KBM-7 (cell line): Measurements from ENCODE around the gene MDFI.
A peak's percentile ranks its signal among the peaks of the same experiment; 100 is the strongest.

Source experiments
- DNase-seq: peaks from one replicate; pipeline ENCODE4 v3.0.0-alpha.2; 2015
- in situ Hi-C: fragments of 300-500 bp; cut with MboI; formaldehyde crosslinking; loops from 2 replicates; pipeline ENCODE4 v1.14.3; 2020; ENCODE audit warnings: low sequenced_read_pairs, low pct_unique_long_range_greater_than_20kb, mixed read lengths

Gene MDFI, protein sequence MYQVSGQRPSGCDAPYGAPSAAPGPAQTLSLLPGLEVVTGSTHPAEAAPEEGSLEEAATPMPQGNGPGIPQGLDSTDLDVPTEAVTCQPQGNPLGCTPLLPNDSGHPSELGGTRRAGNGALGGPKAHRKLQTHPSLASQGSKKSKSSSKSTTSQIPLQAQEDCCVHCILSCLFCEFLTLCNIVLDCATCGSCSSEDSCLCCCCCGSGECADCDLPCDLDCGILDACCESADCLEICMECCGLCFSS

DNA sequence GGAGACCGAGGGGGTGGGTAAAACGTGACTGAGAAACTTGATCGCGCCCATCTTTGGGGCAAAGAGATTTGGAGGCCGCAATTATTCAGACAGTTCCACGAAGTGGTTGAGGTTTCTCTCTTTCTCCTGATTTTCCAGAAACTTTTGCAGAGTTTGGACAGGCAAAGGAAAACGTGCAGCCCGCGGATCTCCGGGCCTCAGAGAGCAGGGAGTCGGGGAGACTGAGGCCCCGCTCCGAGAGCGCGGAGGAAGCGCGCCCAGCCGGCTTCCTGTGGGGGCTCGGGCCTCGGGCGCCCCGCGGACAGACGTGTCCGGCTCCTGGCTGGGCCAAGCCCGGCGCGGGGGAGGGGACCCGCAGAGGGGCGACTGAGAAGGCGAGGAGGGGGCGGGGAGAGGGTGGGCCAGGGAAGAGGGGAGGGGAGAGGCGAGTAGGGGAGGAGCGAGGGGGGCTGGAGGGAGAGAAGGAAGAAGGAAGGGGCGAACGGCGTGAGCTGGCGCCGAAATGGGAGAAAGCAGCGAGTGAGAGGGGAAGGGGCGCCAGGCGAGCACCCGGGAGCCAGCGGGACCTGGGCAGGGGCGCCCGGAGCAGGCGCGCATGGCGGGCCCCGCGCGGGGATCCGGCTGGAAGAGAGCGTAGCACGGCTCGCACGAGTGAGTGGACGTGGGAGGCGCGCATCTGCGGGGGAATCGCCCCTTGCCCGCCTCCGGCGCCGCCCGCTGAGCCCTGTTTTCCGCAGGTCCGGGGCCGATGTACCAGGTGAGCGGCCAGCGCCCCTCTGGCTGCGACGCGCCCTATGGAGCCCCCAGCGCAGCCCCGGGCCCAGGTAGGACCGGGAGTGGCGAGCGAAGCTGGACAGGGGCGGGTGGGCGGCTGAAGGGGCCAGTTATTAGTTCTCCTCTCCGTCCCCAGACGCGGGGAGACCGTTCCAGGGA lies at the start of gene MDFI:
Gene MDFI (plus strand): TSS at position 467 of the 933 bp plus-strand sequence. CDS start 282 bp downstream, at position 749.
- peak; percentile 39 for DNase-seq
- in situ Hi-C loops: no loop called here

DNA sequence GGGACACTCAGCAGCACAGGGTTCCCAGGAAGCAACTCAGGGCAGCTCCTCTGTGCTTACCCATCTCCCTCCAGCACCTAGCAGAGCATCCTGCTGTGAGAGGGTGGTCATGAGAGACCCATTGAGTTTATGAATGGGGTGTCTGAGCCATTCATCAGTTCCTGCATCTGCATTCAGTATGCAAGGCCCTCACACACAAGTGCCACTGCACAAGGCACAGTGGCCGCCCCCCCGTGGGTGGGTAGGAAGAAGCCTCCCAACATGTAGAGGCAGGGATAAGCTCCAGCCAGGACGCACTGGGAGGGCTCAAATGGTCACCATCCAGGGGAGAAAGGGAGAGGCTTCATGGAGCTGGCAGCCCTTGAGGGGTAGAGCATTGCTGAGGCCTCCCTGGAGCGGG lies 49.0 kb upstream of the MDFI start:
- no peak for DNase-seq
- in situ Hi-C loops: no loop called here

DNA sequence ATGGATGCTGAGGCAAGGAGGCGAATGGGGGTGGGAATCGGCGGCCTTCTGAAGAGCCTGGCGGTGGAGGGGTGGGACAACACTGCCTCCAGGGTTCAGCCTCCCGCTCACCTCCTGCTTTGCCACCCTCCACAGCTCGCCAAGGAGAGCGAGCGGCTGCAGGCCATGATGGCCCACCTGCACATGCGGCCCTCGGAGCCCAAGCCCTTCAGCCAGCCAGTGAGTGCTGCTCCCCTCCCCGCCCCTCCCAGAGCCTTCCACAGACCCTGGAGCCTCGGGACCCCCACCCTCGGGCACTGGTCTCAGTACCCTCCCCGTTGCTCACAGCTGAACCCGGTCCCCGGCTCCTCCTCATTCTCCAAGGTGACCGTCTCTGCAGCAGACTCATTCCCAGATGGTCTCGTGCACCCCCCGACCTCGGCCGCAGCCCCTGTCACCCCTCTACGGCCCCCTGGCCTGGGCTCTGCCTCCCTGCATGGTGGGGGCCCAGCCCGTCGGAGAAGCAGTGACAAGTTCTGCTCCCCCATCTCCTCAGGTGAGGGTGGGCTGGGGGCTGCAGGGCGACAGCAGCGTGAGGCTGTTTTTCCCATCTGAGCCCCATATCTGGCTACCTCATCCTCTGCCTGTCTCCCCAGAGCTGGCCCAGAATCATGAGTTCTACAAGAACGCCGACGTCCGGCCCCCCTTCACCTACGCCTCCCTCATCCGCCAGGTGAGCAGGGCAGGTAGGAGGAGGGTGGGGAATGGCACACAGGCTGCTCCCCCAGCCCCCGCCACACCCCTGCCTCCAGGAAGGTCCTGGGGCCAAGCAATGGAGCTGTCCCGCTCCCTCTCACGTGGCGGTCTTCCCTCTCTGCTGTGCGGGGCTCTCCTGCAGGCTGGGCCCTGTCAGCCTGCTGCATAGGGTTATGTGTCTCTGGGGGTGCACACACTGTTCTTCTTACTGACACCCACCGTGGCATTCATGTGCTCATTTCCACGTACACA lies 48.3 kb upstream of the MDFI start:
- in situ Hi-C loops: loop anchor here (10.0 kb wide), 1 partner anchor 215 kb away; no protein-coding TSS in a partner anchor

DNA sequence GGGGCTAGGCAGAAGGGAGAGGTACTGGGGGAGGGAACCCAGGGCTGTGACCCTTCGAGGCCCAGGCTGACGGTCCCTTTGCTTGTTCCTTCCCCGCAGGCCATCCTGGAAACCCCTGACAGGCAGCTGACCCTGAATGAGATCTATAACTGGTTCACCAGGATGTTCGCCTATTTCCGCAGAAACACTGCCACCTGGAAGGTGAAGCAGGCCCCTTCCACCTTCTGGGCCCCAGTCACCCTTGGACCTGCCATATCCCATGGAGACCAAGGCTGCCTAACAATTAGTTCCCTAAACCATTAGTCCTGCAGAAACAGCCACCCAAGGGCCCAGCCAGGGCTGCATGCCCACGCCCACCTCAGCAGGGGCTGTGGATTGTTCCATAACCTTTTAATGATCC lies 47.1 kb upstream of the MDFI start:
- in situ Hi-C loops: loop anchor here (10.0 kb wide), 1 partner anchor 216 kb away; no protein-coding TSS in a partner anchor
- no peak for DNase-seq

More for the DNA sequence above, 48.3 kb upstream of the MDFI start:
- DNase-seq: no peak

DNA sequence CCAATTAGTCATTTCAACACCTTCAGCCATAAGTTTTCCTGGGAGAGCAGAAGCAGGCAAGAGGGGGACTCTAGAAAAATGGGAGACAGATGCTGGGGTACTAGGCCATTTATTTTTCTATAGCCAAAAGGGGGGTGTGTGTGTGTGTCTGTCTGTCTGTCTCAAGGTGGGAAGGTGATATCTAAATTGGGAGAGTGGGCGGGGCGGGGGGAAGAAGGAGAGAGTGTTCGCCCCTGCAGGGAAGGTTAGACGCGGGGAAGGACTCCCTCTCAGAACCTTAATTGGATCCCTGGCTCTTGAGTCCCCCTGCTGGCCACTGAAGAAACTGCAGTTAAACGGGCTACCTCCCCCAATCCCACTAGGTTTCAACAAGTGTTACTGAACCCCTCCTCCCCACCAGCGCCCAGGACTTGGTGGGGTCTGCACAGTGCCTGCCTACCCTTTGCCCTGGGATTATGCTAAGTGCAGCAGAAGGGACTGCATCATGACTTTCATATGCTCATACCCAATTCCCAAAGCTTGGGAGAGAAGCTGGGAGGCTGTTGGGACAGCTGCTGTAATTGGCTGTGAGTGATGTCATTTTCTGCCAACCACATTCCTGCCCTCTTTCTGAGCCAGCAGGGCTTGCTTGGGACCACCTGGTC lies 46.3 kb upstream of the MDFI start:
- in situ Hi-C loops: loop anchor here (10.0 kb wide), 1 partner anchor 217 kb away; no protein-coding TSS in a partner anchor
- peak; percentile 88 for DNase-seq

DNA sequence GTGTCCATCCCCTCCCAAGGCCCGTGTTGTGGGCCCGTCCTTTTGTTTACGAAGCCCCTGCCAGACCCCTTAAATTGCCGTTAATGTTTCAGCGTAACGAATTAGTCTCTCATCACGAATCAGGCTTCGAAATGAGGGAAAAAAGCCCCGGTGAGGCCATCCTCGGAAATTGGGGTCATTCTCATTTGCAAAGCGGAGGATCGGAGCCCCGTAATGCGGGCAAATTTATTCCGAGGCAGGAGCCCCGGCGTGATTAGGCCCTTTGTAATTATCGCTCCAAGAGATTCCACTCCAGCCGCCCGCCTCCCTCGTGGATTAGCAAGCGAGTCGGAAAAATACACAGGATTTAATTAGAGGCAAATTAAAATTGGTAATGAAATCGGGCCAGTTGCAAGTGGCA lies 44.9 kb upstream of the MDFI start:
- in situ Hi-C loops: loop anchor here (10.0 kb wide), 1 partner anchor 219 kb away; no protein-coding TSS in a partner anchor

DNA sequence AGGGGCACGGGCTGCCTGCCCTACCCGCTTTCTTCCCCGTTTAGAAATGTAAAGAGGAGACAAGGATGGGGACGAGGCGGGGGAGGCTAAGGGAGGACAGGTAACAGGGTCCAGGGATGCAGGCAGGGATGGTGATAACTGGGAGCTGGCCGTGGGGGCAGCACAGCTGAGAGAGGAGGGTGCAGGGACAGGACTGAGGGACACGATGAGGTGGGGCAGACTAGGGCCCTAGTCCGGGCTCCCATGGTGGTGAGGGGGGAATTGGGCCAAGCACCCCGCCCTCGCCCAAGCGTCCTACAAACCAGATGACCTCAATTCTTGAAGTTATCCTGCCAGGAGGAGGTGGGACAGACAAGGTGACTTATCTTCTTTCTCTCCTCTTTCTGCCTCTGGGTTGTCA lies 44.4 kb upstream of the MDFI start:
- DNase-seq: no peak
- in situ Hi-C loops: loop anchor here (10.0 kb wide), 1 partner anchor 219 kb away; no protein-coding TSS in a partner anchor

More for the DNA sequence above, 44.9 kb upstream of the MDFI start:
- DNase-seq: no peak

DNA sequence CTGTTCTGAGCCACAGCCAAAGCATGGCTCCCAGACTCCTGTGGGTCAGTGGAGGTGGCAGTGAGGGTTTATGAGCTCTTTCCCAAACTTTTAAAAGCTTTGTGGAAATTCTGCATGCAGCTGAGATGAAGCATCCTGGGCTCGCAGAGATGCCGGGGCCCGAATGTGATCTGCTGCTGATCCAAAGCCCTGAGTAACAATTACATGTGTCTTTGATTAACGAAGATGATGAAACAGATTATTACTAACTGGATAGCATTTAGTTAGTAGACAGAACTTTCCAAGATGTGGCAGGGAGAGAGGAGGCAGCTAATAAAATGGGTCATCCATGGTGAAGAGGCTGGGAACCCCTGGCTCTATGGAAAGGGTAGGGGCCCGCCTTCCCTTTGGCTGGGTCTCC lies 43.9 kb upstream of the MDFI start:
- DNase-seq: no peak
- in situ Hi-C loops: loop anchor here (10.0 kb wide), 1 partner anchor 220 kb away; no protein-coding TSS in a partner anchor

DNA sequence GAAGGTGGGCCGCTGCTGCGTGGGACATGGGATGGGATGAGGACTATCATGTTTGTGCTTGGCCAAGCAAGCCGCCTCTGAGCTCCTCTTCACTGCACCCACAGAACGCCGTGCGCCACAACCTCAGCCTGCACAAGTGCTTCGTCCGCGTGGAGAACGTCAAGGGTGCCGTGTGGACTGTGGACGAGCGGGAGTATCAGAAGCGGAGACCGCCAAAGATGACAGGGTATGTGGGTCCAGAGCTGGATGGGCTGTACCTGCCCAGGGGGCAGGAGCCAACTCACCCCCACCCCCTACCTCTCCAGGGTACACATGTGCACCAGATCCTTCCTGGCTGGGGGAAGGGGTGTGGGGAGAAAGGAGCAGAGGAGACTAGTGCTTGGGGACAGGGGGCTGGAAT lies 43.5 kb upstream of the MDFI start:
- in situ Hi-C loops: loop anchor here (10.0 kb wide), 1 partner anchor 220 kb away; no protein-coding TSS in a partner anchor
- DNase-seq: no peak

DNA sequence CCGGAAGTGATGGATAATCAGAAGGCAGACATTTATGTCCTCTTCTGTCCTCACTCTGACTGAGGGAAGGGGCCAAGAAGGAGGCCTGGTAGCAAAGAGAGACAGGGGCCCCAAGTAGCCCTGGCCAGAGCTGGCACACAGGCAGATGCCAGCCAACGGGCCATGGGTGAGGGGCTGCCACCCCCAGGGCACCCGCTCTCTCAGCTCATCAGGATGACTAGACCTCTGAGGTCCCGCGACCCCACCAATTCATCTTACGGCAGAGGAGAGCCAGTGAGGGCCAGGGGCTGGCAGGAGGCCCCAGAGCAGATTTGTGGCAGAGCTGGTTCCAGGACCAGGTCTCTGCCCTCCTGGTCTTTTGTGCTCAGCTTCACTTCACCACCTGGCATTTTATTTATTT lies 43.1 kb upstream of the MDFI start:
- in situ Hi-C loops: loop anchor here (10.0 kb wide), 1 partner anchor 220 kb away; no protein-coding TSS in a partner anchor
- no peak for DNase-seq

DNA sequence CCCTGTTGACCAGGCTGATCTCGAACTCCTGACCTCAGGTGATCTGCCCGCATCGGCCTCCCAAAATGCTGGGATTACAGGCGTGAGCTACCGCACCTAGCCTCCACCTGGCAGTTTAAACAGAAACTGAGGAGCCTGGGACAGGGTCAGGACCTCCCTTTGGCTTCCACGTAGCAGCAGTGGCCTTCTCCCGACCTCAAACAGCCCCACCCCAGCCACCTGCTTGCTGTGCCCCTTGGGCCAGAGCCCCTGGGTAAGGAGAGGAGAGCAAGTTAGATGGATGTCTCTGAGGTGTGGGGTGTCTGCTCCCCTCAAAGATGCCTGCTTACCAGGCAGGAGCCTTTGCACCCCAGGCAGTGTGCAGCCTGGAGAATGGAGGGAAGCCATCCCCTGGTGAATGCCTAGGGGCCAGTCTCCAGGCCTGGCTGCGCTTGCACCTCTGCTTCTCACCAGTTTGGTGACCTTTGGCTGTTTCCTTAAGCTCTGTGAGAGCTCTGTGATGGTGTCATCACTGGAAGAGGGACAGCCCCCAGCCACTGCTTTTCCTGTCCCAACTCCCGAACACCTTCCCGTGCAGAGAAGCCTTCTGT lies 42.1 kb upstream of the MDFI start:
- in situ Hi-C loops: loop anchor here (10.0 kb wide), 1 partner anchor 221 kb away; no protein-coding TSS in a partner anchor
- DNase-seq: no peak

DNA sequence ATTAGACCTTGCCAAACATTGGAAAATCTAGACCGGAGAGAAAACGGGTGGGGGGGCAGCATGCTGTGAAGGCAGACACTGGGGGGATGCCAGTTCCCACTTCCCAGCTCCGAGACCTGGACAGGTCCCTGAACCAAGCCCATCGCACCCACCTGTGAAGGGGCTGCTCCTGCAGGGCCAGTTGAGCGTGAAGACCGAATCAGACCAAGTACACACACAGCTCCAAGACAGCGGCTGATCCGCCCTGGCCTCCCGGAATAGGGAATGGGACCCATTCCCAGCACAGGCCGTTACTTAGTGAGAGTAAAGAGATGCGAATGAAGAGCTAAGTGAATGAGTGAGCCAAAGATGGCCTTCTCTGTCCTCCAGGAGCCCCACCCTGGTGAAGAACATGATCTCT lies 41.5 kb upstream of the MDFI start:
- no peak for DNase-seq
- in situ Hi-C loops: loop anchor here (10.0 kb wide), 1 partner anchor 222 kb away; no protein-coding TSS in a partner anchor

DNA sequence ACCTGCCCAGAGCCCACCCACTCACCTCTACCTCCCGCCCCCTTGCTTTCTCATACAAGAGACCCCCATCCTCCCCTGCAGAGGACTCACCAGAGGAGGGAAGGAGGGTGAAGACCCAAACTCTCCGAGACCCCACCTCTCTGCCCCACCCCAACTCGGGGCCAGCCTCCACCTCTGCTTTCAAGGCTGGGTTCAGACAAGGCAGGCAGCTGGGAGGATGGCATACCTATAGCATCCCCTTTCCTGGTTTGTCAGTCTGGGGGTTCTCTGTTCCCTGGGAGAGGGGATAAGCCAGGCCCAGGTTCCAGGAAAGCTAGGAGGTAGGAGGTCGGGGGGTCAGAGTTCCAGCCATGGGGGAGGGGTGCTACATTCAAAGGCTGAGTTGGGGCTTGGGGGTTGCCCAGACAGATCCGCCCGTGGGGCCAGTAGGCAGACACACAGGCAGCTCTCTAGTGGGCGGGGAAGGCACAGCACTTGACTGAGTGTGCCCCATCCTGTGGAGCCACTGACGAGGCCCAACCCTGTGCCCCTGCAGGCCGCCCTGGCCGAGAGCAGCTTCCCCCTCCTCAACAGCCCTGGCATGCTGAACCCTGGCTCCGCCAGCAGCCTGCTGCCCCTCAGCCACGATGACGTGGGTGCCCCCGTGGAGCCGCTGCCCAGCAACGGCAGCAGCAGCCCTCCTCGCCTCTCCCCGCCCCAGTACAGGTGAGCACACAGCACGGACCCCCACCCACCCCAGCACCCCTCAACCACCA lies 40.8 kb upstream of the MDFI start:
- in situ Hi-C loops: loop anchor here (10.0 kb wide), 1 partner anchor 223 kb away; no protein-coding TSS in a partner anchor
- DNase-seq: no peak

DNA sequence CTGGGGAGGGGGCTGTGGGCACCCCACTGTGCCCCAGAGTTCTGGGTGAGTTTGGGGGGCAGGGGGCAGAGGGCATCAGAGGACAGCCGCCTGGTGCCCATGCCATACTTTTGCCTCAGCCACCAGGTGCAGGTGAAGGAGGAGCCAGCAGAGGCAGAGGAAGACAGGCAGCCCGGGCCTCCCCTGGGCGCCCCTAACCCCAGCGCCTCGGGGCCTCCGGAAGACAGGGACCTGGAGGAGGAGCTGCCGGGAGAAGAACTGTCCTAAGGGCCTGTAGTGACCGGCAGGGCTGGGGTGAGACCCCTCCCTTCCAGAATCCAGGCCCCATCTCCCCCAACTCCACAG lies 39.6 kb upstream of the MDFI start:
- no peak for DNase-seq
- in situ Hi-C loops: loop anchor here (10.0 kb wide), 1 partner anchor 224 kb away; no protein-coding TSS in a partner anchor

DNA sequence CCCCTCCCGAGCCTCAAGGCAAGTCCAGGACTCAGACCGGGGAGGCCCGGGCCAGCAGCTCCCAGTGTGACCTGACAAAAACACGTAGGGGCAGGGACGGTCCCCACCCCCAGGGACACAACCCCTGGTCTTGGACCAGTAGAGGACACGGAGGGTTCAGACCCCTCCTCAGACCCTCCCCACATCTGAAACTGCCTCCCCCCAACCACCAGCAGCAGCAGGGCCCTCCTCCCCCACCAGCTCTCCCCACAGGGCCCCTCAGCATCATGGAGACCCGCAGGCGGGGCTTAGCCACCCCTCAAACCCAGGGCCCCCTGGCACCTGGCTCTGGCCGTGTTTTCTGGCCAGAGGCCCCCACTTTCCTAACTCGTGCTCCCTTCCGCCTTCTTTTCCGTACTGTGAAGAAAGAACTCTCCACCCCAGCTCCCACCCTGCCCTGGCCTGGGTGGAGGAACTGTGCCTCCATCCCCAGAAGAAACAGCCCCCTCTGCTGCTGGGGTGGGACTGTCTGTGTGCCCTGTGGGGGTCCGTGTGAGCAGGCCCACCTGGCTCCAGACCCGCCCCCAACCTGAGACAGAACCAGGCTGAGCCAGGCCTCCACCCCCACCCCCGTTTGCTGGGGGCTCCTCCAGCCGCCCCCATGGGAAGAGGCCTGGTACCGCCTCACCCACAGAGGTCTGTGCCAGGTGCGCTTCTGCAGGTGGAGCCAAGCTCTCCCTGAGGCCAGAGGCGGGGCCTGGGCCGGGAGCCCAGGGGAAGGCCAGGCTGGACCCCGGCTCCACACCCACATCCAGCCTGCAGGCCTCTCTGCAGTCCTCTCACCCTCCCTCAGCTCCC lies 39.0 kb upstream of the MDFI start:
- DNase-seq: no peak
- in situ Hi-C loops: loop anchor here (10.0 kb wide), 1 partner anchor 224 kb away; no protein-coding TSS in a partner anchor

DNA sequence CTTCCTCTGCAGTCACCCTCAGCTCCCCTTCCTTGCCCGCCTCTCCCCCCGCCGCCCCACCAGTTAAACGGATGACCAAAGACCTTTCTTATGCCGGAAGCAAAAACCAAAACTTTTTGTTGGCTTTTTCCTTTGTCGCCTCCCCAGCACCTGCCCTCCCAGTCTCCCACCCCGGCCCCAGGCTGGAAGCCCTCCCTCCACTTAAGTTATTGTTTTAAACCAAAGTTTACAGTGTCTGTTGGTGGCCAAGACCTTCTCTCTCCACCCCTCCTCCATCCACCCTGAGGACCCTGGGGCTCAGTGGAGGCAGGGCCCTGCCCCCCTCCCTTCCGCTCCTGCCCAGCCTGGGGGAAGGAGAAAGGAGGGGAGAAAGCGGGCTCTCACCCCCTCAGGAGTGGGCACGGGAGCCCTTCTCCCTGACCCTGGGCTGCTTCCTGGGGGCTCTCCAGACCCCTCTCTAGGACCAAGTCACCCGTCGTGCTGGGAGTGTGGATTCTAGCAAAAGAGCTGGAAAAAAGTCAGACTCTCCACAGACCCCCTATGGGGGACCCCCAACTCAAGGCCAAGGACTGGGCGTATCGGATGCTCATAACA lies 38.3 kb upstream of the MDFI start:
- DNase-seq: no peak
- in situ Hi-C loops: loop anchor here (10.0 kb wide), 1 partner anchor 225 kb away; no protein-coding TSS in a partner anchor
